GM12801 (cell line): ENCODE results near the gene ACAD11.

Source experiments
- TF ChIP-seq, protein P1 (sequence below): IDR thresholded peaks from one replicate; pipeline ENCODE4 v1.5.1; 2011; ENCODE audit warnings: control low read depth; ENCODE audit not compliant: insufficient read length; ENCODE audit errors: extremely low read depth

ACAD11 gene

DNA sequence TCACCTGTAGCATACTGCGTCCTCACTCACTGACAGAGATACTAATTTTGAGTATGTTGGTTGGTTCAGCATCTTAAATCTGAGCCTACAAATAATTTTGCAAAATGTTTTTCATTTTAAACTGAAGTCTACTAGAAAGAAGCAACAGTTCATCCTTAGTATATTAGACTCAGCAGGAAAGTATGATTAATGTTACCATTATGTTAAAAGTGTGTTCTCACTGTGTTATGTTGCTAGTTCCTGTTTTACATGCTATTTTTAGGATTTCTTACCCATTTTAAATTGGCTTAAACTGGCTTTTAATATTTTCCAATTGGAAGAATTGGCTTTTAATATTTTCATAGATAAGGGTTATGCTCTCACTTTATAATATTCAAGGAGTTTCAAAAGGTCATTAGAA, 36.8 kb downstream of the ACAD11 start:
- TF ChIP-seq, protein P1, sequence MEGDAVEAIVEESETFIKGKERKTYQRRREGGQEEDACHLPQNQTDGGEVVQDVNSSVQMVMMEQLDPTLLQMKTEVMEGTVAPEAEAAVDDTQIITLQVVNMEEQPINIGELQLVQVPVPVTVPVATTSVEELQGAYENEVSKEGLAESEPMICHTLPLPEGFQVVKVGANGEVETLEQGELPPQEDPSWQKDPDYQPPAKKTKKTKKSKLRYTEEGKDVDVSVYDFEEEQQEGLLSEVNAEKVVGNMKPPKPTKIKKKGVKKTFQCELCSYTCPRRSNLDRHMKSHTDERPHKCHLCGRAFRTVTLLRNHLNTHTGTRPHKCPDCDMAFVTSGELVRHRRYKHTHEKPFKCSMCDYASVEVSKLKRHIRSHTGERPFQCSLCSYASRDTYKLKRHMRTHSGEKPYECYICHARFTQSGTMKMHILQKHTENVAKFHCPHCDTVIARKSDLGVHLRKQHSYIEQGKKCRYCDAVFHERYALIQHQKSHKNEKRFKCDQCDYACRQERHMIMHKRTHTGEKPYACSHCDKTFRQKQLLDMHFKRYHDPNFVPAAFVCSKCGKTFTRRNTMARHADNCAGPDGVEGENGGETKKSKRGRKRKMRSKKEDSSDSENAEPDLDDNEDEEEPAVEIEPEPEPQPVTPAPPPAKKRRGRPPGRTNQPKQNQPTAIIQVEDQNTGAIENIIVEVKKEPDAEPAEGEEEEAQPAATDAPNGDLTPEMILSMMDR: no peak

DNA sequence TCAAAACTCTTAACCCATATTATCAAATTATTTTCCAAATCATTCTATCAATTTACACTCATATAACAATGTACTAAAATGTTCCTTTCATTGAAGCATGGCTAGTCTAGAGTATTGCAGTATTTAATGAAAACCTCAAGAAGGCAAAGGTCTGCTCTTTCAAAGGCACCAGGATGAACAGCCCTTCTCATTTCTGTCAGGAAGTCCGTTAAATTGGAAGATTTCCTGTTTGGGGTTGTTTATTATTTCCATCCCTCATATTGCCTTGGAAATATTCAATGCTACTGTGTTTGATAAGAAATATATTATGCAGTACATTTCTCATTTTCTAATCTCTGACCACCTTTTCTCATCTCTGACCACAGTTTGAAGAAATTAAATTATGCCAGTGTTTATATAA, 37.5 kb downstream of the ACAD11 start:
- TF ChIP-seq, protein P1: no peak

DNA sequence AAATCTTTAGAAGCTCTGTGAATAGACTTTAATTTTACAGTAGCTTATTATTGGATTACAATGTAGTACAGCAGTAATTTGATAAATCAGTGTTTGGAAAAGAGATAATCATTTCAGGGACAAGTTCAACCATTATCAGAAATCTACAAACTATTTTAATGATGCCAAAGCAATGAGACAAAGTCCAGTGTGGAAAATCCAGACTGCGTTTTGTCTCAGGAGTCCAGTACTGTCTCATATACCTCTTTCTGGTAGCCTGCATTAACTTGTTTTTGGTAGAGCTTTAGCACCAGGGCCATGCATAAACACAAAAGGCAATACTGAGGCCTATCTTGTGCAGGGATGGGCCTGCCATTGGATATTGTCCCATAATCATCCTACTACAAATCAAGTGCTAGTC, 42.8 kb downstream of the ACAD11 start:
- TF ChIP-seq, protein P1: no peak

GRCh38 chr3:132615881-132616280, 43.7 kb downstream of the ACAD11 start:
- TF ChIP-seq, protein P1: no peak

DNA sequence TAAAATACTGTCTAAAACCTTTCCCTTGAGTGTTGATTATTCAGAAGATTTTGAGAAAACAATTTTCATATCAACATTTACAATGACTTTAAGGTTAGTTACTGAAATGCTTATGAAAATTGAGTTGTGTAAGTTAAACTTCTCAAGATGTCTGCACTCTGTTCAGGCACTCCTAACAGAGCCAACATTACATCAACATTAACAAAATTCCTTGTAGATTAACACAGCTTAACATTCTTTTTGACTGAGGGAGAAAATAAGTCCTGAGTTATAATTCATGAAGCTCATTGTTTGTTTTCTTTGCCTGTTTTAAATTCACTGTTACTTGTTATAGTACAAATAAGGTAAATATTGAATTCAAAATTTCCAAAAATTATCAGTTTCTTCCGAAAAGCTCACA, 53.5 kb downstream of the ACAD11 start:
- TF ChIP-seq, protein P1: no peak

DNA sequence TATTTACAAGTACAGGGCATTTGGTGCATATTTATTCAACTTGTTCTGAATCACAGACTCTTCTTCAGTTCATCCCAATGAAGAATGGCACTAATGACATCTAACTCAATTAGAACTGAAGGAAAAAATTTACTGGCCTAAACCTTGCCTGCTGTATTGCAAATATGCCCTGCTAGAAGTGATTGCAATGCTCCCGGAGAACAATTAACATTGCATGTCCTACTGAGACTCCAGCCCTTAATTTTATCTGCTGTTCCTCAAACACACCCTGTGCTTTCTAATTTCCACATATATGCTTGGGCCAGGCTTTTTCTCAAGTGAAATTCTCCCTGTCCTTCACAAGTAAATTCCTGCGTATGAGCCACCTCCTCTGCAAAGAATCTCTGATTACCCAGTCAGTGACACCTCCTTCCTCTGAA, 54.2 kb downstream of the ACAD11 start:
- TF ChIP-seq, protein P1: no peak

DNA sequence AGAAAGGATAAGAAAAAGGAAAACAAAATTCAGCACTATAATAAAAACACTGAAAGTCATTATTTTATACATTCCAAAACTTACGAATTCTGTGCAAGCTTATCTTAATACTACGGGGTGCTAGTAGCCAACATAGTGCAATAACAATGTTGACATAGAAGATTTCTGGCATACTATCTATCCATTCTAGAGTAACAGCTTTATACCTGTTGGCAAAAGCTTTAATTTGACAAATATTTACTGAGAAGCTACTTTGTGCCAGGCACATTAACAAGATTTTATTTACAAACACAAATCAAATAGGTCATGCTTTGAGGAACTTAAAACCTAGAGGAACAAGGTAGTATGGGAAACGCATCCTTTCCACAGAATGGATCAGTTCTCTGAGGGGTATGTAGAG, 61.4 kb downstream of the ACAD11 start:
- TF ChIP-seq, protein P1: no peak

GRCh38 chr3:132597660-132598059, 61.9 kb downstream of the ACAD11 start:
- TF ChIP-seq, protein P1: no peak
